HG03469 (cell line): ENCODE measurements around the gene TNS2.

Experiments used
- ATAC-seq: cut with Tn5 transposase; IDR thresholded peaks from one replicate; pipeline ENCODE4 v1.9.1; 2021; ENCODE audit warnings: mild to moderate bottlenecking, moderate library complexity, moderate number of reproducible peaks; ENCODE audit not compliant: unreplicated experiment

Gene TNS2

DNA sequence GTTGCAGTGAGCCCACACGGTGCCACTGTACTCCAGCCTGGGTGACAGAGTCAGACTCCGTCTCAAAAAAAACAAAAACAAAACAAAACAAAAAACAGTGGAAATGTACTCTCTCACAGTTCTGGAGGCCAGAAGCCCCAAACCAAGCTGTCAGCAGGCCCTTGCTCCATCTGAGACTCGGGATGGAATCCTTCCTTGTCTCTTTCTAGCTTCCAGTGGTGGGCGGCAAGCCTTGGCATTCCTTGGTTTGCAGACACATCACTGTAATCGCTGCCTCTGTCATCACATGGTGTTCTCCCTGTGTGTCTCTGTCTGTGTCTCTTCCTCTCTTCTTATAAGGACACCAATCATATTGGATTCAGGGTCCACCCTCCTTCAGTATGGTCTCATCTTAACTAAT lies 6.4 kb downstream of the TNS2 start:
- no peak for ATAC-seq

DNA sequence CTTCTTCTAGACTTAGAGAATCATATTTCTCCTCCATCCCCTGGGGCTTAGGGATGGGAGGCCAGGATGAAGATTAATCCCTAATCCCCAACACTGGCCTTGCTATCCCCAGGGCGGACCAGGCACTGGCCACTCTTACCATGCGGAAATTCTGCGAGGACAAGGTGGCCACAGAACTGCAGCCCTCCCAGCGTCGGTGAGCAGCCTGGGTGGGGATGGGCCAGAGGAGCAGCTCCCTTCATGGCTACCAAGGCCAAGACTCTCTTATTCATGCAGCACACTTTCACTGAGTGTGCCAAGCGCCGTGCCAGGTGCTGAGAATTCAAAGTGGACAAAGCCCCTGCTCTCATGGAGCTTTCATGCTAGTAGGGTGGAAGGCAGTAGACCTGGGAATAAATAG lies 7.0 kb downstream of the TNS2 start:
- no peak for ATAC-seq

DNA sequence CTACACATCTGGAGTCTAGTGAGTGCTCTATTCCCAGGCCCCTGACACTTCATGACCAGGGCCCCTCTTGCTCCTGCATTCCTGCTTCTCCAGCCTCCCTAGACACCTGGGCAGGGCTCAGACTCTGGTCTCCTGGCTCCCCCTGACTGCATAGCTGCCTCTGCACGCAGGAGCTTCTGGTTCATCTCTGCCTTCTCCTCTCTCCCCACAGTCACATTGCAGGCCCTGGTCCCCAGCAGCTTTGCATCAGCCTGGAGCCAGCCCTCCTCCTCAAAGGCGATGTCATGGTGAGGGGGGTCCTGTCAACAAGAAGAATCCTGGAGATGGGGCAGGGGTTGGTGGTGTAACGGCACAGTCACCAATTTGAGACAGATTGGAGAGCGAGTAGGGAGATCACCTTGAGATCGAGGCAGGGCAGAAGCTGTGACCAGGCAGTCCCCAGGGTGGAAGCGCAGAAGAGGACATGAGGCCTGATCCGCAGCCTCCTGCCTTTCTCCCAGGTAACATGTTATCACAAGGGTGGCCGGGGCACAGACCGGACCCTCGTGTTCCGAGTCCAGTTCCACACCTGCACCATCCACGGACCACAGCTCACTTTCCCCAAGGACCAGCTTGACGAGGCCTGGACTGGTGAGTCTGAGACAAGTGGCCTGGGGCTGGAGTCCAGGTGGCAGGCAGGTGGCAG lies 8.1 kb downstream of the TNS2 start:
- no peak for ATAC-seq

DNA sequence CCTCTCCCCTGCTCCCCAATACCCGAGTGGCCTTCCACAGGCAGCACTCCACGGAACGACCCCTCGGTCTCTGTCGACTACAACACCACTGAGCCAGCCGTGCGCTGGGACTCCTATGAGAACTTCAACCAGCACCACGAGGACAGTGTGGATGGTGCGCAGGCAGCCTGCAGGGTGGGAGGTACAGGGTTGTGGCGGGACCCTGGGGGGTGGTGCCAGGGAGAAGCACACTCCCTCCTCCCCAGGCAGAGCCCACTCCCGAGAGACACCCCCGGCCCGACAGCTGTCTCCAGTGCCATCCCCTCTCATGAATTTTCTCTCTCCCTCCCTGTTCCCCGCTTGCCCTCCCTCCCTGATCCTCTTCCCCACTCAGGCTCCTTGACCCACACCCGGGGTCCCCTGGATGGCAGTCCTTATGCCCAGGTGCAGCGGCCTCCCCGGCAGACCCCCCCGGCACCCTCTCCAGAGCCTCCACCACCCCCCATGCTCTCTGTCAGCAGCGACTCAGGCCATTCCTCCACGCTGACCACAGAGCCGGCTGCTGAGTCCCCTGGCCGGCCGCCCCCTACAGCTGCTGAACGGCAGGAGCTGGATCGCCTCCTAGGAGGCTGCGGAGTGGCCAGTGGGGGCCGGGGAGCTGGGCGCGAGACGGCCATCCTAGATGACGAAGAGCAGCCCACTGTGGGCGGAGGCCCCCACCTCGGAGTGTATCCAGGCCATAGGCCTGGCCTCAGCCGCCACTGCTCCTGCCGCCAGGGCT lies 9.0 kb downstream of the TNS2 start:
- no peak for ATAC-seq

DNA sequence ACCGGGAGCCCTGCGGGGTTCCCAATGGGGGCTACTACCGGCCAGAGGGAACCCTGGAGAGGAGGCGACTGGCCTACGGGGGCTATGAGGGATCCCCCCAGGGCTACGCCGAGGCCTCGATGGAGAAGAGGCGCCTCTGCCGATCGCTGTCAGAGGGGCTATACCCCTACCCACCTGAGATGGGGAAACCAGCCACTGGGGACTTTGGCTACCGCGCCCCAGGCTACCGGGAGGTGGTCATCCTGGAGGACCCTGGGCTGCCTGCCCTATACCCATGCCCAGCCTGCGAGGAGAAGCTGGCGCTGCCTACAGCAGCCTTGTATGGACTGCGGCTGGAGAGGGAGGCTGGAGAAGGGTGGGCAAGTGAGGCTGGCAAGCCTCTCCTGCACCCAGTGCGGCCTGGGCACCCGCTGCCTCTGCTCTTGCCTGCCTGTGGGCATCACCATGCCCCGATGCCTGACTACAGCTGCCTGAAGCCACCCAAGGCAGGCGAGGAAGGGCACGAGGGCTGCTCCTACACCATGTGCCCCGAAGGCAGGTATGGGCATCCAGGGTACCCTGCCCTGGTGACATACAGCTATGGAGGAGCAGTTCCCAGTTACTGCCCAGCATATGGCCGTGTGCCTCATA lies 9.7 kb downstream of the TNS2 start:
- ATAC-seq, result no peak

DNA sequence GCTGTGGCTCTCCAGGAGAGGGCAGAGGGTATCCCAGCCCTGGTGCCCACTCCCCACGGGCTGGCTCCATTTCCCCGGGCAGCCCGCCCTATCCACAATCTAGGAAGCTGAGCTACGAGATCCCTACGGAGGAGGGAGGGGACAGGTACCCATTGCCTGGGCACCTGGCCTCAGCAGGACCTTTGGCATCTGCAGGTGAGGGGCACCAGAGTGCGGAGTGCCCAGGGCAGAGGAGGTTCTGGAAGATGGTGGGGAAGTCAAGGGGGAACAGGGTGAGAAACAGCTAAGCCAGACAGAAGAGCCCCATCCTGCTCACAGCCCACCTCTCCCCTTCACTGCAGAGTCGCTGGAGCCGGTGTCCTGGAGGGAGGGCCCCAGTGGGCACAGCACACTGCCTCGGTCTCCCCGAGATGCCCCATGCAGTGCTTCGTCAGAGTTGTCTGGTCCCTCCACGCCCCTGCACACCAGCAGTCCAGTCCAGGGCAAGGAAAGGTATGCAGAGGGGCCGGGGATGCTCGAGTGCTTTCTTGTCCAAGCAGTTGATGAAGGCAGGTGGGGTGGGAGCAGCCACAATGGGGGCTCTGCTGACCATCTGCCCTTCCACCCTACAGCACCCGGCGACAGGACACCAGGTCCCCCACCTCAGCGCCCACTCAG lies 10.3 kb downstream of the TNS2 start:
- no peak for ATAC-seq

DNA sequence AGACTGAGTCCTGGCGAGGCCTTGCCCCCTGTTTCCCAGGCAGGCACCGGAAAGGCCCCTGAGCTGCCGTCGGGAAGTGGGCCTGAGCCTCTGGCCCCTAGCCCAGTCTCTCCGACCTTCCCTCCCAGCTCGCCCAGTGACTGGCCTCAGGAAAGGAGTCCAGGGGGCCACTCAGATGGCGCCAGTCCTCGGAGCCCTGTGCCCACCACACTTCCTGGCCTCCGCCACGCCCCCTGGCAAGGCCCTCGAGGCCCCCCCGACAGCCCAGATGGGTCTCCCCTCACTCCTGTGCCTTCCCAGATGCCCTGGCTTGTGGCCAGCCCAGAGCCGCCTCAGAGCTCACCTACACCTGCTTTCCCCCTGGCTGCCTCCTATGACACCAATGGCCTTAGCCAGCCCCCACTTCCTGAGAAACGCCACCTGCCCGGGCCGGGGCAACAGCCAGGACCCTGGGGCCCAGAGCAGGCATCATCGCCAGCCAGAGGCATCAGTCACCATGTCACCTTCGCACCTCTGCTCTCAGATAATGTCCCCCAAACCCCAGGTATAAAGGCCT lies 10.9 kb downstream of the TNS2 start:
- ATAC-seq, result no peak

DNA sequence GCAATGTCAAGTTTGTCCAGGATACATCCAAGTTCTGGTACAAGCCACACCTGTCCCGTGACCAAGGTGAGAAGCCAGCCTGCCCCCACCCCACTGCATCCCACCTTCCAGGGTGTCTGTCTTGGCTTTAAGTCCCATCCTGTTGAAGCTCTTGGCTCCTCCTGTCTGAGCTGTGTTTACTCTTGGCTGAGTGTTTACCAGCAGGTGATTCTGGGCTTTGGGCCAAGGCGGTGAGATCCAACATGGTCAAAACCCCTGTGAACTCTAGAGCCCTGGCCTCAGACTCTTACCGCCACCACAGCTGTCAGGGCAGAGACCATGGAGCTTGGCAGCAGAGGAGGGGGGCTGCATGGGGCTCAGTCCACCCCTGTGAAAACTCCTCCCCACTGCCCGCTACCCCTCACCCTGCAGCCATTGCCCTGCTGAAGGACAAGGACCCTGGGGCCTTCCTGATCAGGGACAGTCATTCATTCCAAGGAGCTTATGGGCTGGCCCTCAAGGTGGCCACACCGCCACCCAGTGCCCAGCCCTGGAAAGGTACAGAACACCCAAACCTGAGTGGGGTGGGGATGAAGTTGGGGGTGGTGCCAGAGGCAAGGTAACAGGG lies 11.6 kb downstream of the TNS2 start:
- ATAC-seq, result no peak

DNA sequence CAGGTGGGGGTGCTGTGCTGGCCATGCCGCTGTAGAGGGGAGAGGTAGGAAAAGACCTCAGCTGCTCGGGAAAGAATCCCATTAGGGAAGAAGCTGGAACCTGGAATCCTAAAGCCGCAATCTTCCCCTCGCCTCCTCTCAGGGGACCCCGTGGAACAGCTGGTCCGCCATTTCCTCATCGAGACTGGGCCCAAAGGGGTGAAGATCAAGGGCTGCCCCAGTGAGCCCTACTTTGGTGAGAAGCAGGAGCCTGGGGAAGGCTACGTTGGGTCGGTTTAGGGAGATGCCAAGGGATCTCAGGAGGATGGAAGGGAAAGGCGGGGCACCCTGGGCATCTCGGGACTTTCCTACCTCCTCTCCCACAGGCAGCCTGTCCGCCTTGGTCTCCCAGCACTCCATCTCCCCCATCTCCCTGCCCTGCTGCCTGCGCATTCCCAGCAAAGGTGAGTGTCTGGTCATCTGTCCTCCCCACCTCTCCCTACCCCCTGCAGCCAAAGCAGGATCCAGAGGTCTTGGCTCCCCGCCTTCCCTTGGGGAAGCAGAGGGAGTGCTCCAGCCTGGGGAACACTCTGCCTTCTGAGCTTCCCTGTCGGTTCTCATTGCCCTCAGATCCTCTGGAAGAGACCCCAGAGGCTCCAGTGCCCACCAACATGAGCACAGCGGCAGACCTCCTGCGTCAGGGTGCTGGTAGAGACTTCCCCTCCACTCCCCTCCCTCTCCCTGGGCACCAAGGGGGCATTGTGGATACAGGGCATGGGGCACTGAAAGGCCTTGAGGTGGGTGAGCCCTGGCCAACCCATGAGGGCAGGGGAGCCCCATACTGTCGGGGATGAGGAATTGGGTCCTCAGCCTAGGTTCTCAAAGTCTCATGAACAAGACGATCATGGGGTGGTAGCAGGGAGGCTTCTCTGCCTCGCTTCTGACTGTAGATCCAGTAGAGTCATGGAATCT lies 12.4 kb downstream of the TNS2 start:
- ATAC-seq, result no peak

DNA sequence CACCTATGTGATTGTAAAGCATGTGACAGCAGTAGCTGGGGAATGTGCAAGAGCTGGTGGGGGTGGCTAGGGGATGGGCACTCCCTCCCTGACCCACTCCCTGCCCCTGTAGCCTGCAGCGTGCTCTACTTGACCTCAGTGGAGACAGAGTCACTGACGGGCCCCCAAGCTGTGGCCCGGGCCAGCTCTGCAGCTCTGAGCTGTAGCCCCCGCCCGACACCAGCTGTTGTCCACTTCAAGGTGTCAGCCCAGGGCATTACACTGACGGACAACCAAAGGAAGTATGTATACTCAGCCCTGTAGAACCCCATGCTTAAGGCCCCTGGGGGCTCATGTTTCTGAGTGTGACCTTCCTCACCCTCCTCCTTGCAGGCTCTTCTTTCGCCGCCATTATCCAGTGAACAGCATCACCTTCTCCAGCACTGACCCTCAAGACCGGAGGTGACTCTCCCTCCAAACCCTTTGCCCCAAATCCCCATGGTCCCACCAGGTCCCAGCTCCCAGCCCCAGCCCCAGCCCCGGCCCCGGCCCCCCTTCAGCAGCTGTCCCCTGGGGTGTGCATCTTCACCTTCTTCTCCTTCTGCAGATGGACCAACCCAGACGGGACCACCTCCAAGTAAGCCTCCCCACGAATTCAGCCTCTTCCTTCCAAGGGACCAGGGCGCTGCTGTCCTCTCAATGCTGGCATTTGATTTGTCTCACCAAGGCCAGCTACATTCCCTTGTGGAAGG lies 13.3 kb downstream of the TNS2 start:
- no peak for ATAC-seq

DNA sequence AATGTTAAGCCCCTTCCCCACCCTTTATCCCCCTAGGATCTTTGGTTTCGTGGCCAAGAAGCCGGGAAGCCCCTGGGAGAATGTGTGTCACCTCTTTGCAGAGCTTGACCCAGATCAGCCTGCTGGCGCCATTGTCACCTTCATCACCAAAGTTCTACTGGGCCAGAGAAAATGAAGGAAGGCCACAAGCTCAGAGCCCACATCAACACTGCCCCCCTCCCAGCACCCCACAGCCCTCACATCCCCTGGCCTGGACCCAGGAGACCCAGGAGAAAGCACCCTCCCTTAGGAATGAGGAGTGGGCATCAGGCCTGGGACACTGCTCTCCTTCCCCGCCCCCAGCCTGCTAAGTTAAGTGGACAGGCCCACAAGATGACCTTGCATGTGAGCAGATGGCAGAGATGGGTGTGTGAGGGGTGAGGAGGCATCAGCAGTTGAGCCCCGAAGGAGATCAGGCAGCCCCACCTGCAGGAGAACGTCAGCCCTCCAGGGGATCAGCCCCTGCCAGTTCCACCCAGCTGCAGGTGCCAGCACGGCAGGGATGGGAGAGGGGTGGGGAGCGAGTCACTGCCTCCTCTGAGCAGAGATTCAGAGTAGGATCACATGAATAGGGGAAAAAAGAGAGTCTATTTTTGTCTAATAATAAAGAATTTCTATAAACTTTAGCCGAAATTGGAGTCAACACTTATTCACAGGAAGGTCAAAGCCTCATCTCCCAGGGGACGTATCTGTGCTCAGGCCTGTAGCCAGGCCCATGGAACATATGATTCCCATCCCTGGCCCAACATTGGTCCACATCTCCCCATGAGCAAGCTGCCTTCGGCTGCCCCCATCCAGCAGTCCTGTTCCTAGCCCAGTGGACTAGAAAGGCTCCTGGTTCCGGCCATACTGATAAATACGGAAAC lies 14.1 kb downstream of the TNS2 start:
- no peak for ATAC-seq

DNA sequence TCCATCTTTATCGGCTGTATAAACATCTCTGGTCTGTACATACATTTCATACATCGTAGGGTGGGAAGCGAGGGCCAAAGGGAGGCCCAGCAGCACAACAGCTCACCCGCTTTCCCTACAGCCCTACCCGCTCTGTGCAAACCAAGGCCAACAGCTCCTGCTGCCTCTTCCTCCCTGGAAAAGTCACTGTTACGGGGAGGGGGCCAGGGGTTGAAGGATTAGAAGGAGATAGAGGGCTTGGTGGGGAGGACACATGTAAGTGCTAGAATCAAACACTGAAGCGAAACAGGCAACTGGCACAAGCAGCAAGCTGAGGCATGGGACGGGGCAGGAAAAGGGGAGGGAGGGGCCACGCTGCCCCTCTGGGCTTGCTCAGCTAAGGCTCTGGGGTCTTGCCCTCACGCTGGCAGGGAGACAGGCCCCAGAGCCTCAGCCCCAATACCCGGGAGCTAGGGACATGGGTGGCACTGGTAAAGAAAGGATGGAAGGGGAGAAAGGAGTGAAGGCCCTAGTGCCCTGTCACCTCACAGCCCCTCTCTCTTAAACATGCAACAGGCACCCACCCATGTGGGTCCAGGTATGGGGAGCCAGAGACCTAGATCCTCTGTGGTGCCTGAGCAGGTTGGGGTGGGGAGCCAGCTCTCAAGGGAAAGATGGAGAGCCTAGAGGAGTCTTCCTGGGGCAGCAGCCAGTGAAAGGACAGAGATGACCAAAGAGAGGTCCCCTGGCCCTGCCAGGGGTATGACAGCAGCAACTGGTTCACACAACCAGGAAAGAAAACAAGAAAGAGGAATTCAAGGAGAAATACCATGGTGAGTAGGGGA lies 15.0 kb downstream of the TNS2 start:
- no peak for ATAC-seq

DNA sequence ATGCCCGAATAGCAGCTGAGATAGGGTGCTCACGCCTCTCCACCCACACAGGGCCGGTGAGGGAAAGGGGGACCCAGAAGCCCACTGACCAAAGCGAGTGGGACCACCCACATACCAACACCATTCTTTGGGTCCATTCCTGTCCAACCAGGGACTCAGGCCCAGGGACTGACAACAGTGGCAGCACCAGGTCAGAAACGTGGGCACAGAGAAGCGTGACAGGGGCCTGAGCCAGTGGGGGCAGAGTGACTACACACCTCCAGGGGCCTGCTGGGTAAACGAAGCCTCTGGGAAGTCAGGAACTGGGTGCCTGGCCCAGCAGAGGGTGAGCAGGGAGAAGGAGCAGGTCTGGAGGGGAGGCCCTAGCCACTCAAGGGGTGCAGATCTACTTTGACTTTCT lies 15.6 kb downstream of the TNS2 start:
- ATAC-seq, result no peak

DNA sequence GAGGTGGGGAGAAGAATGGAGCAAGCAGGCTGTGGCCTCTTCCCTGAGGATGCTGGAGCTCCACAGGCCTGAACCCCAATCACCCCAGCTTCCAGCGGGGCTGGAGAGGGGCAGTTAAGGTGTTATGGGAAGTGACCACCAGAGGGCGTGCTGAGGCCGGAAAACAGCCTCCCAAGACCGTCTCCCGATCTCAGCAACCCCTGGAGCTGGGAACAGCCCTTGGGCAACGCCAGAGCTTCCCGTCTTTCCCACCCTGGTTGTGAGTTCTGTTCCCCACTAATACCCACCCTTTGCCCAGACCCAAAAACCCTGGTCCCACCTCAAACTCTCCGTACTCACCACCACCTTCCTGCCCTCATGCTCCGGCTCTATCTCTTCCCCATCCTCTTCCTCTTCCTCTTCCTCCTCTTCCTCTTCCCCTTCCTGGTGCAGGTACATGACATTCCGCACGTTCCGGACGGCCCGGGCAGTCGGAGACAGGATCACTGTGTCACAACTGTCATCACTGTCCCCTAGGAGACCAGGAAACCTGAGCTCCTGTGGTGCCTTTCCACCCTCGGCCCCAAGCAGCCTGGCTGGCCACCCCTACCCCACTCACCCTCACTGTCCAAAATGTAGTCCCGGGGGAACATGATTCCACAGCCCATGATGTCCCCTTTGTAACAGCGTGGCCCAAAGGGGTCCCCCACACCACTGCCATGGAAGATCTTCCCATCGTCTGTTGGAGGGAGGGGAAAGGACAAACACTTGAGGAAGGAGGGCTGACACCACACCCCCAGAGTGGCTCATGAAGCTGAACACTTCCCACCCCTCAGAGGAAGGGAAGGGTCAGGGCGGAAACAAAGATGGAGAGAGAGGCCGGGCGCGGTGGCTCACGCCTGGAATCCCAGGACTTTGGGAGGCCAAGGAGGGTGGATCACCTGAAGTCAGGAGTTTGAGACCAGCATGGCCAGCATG lies 16.4 kb downstream of the TNS2 start:
- no peak for ATAC-seq

DNA sequence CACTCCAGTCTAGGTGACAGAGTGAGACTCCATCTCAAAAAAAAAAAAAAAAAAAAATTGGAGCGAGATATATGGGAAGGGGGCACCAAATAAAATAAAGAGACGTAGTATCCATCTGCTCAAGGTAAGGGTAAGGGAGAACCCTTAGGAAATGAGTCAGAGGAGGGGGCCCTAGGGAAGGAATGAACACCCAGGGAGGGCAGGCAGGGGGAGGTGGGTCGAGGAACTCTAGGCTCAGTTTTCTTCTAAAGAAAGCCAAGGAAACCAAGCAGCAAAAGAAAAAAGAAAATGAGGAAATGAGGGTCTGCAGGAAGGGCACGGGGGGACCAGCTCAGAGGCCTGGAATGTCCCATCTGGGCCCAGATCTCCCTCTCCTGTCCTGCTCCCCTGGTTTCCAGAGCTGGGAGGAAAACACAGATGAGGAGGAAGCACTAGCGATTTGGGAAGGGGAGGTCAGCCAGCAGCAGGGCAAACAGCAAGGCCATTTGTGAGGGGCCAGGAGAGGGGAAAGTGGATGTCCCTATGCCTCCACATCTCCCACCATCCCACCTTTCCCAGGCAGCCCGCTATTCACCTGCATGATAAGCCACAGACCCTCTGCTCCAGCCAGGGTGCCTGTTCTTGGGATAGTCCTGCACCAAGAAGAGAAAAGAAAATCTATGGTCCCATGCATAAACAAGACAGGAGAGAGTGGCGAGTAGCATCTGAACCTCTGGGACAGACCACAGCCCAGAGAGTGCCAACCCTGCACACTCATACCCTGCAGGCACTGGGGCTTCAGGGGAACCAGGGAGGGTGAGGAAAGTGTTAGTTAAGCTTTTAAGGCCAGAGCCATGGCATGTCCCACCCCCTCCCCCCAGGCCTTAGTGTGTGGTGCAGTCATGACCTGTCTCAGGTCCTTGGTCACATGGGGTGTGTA lies 17.5 kb downstream of the TNS2 start:
- ATAC-seq, result no peak
